GM18511 (cell line): ENCODE measurements around the gene MUC6.

ENCODE experiments used
- ATAC-seq: cut with Tn5 transposase; IDR thresholded peaks from one replicate; pipeline ENCODE4 v1.9.1; 2021; ENCODE audit warnings: mild to moderate bottlenecking, moderate library complexity; ENCODE audit not compliant: unreplicated experiment

MUC6 gene

GRCh38 chr11:1072116-1072820 lies 35.8 kb upstream of the MUC6 start:
- ATAC-seq = no peak

GRCh38 chr11:1071571-1072115 lies 35.1 kb upstream of the MUC6 start:
- ATAC-seq = no peak

DNA sequence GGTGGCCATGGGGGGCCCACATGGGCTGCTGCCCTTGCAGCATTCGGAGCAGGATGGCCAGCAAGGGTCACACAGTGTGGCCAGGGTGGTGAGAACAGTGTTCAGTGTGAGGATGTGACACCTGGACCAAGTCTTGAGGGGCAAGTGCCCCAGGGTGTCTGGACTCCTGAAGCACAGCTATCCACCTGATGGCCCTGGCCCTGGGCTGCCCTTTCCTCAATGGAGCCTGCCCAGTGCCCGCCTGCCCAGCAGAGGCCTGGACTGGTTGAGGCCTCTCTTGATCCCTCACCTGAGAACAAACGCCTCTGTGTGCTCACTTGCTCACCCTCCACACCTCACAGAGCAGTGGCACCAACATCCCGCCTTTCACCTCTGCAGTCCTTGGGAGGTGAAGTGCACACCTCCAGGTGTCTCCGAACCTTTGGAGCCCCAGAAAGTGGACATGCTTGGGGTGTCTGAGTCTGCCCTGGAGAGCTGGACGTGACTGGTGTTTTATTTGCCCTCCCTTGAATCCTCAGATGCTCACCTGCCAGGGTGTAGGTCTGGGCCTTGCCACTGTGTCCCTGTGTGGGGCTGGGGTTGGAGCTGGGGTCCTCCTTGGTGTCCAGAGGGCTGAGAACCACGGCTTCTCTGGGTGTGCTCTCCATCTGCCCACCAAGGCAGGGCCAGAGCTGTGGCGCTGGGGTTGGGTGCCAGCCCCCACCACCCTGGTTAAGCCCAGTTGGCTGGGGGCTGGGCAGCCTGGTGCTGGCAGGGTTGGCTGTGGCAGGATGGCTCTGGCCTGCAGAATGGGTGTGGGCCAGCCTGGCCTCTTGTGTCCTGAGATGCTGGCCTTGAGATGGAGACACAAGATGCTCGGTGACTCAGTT lies 34.3 kb upstream of the MUC6 start:
- ATAC-seq = no peak

DNA sequence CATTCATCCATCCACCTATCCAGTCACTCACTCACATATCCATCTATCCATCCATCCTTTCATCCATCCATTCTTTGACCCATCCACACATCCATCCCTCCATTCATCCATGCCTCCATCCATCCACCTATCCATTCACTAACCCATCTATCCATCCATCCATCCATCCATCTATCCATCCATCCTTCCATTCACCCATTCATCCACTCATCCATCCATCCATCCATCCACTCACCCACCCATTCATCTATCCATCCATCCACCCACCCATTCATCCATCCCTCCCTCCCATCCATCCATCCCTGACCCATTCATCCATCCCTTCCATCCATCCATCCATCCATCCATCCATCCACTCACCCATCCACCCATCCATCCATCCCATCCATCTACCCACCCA lies 33.2 kb upstream of the MUC6 start:
- ATAC-seq = no peak

DNA sequence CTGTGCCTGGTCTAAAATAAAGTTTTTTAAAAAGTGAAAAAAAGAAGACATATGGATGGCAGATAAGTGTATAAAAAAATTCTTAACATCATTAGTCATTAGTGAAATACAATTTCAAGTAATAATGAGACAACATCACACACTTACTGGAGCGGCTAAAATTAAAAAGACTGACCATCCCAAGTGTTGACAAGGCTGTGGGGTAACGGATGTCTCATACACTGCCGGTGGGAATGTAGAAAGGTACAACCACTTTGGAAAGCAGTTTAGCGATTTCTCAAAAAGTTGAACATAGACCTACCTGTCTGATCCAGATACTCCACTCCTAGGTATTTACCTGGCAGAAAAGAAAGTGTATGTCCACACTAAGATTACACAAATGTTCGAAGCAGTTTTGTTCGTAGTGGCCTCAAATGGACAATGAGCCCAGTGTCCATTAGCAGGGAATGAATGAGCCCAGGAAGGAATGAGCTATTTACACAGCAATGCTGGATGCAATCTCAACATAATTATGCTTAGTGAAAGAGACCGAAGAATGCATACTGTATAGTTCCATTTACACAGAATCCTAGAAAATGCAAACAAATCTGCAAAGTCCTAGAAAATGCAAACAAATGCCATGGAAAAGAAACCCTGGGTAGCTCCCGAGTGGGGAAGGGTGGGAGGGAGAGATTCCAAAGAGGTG lies 31.4 kb upstream of the MUC6 start:
- no peak for ATAC-seq

DNA sequence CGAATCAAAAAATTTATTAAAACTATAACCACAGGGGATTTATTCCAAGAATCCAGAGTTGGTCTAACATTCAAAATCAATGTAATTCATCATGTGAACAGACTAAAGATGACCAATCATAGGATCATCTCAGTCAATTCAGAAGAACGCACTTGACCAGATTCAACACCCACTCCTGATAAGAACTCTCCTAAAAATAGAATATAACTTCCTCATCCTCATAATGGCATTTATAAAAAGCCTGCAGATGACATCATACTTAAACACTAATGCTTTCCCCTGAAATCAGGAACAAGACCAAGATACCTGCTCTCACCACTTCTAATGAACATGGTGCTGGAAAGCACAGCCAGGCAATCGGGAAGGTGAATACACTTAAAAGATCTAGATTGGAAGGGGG lies 27.6 kb upstream of the MUC6 start:
- ATAC-seq = no peak

GRCh38 chr11:1062075-1062820 lies 25.7 kb upstream of the MUC6 start:
- no peak for ATAC-seq

DNA sequence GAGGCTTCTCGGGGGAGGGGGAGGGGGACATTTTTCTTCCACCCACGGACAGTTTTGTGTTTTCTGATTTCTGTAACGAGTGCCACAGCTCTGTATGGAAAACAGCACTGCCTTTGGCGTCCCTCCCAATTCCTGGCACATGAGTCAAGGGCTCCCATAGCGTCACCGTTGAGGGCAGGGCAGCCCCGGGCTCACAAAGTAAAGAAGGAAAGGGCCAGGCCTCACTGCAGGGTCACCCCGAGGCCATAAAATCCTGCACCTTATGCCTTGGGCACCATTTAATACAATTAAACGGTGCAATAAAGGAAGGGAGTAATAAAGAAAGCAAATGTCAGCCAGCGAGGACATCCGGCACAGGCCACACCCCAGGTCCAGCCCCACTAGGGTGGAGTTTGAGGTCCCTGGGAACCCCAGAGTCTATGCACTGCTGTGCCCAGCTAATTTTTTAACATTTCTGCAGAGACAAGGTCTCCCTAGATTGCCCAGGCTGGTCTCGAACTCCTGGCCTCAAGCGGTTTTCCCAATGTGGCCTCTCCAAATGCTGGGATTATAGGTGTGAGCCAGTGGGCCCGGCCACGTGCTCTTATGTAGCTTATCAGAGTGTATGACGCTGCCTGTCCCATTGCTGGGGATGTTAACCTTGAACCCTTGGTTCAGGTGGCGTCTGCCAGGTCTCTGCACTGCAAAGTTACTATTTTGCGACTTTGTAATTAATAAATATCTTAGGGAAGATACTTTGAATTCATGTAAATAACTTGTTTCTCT lies 24.5 kb upstream of the MUC6 start:
- ATAC-seq = no peak

- no peak for ATAC-seq
Observed at GRCh38 chr11:1060410-1060809, 23.9 kb upstream of the MUC6 start.

GRCh38 chr11:1059759-1060158 lies 23.2 kb upstream of the MUC6 start:
- ATAC-seq = no peak

DNA sequence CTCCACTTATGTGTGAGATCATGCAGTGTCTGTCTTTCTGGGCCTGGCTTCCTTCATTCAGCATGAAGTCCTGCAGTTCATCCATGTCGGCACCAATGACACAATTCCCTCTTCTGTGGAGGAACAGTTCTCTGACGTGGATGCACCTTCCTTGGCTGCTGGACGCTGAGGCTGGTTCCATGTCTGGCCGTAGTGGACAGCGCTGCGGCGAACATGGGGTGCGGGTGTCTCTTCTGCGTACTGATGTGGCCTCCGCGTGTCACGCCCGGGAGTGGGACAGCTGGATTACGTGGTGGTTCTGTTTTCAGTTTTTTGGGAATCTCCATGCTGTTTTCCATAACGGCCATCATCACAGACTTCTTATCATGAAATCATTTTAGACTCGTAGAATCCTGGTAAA lies 21.3 kb upstream of the MUC6 start:
- no peak for ATAC-seq

GRCh38 chr11:1055990-1056771 lies 19.7 kb upstream of the MUC6 start:
- ATAC-seq = no peak

DNA sequence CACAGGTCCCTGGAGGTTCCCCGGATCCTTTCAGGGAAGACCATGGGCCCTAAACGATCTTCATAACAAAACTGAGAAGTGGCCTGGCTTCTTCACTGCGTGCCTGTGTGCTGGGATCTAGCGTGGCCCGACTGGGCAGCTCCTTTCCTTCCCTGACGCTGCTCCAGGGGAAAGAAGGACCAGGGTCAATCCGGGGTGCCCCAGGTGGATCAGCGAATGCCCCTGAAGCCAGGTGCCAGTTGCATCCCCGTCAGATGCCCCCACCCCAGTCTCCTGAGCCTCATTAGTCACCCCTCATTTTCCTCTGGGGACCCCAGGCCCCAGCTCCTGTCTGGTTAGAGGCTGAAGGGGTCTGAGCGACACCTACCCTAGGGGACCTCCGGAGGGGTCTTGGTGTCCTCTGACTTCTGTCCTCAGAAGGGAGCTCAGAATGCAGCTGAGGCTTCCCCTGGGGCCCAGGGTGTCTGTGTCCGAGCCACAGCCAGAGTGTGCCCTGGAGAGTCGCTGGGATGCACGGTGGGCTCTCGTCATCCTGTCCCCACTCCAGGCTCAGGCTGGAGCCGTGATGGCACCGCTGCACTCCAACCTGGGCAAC lies 18.7 kb upstream of the MUC6 start:
- no peak for ATAC-seq

DNA sequence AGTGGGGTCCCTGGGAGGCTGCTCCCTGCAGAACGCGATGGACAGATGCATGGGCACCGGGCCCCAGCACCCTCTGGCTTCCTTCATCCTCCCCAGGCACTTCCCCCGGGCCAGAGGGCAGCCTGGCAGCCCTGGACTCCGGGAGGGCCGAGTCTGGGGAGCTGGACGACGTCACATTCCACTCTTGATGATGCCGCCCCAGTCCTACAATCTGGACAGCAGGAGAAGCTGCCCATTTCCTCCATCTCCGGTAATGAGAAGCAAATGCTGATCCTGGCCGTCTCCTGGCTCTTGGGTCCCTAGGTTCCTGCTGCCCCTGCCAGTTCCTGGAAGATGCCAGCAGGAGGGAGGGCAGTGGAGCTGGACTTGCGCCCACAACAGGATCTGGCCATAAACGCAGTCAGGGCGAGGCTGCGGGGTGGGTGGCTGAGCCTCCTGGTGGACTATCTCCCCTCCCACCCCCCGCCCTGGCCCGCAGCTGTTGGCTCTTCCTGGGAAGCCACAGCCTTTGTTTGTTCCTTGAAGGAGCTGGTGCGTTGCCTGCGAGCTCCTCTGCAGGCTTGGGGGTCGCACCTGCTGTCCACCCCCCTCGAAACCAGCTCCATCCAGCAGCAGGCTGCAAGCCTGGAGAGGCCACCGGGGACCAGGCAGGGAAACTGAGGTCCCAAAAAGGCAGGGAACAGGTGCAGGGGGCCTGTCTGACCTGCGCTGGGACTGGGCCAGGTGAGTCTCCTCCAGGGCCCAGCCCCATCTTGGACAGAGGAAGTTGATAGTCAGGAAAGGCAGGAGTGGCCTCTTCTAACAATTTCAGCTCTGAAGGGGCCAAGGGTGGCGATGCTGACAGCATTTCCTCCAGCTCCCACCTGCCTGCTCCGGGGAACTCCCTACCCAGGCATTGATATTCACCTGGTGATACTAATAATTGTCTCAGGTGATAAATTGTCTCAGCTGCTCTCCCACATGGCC lies 17.9 kb upstream of the MUC6 start:
- no peak for ATAC-seq

DNA sequence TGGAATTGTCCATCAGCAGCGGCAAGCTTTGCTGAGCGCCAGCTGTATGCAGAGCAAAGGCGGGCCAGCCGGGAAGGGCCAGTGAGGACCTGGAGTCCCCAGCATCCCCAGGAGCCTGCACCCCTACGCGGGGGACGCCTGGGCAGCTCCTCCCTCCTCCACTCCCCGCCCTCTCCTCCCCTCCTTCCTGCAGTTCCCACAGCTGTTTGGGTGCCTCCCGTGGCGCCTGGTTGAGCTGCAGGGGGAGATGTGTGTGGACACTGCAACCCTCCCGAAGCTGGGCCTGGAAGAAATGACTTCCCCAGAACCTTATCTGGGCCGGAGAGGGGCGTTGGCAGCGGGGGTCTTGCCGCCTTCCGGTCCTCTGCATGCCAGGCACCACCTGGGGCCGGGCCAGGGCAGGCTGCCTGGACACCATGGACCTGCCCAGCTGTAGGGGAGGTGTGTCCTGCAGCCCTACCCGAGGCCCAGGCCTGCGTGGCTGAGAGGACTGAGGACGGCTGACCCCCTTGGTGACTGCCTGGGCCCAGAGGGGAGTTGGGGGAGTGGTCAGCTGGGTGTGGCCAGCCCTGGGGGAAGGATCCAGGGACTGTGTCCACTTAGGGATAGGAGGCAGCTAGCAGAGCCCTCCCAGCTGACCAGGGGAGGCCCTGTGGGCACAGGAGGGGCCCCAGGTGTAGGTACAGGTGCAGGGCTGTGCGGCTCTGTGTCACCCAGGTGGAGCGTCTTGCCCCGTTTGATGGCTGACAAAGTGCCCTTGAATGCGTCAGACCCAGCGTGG lies 16.8 kb upstream of the MUC6 start:
- no peak for ATAC-seq

GRCh38 chr11:1052133-1053011 lies 15.9 kb upstream of the MUC6 start:
- ATAC-seq = no peak
